A549 treated with CORT108297 at 1 μM for 4 hours (cell line): ENCODE data around the gene SUCLG2. TPM values are rescaled to one million over a fixed set of nuclear protein-coding genes. Genes with fewer than 3 reads are reported as not detected.

Source experiments
- total RNA-seq: library from RNA; stranded (reverse); fragments of 200-300 nt; extraction: Qiagen RNA extraction; gene quantifications from 5 replicates; pipeline ENCODE4 v1.2.3, GENCODE V29; 2022

SUCLG2 gene, protein sequence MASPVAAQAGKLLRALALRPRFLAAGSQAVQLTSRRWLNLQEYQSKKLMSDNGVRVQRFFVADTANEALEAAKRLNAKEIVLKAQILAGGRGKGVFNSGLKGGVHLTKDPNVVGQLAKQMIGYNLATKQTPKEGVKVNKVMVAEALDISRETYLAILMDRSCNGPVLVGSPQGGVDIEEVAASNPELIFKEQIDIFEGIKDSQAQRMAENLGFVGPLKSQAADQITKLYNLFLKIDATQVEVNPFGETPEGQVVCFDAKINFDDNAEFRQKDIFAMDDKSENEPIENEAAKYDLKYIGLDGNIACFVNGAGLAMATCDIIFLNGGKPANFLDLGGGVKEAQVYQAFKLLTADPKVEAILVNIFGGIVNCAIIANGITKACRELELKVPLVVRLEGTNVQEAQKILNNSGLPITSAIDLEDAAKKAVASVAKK
- 32.7 to 47.4 TPM (median 37.9 TPM) in 5 replicates for total RNA-seq

DNA sequence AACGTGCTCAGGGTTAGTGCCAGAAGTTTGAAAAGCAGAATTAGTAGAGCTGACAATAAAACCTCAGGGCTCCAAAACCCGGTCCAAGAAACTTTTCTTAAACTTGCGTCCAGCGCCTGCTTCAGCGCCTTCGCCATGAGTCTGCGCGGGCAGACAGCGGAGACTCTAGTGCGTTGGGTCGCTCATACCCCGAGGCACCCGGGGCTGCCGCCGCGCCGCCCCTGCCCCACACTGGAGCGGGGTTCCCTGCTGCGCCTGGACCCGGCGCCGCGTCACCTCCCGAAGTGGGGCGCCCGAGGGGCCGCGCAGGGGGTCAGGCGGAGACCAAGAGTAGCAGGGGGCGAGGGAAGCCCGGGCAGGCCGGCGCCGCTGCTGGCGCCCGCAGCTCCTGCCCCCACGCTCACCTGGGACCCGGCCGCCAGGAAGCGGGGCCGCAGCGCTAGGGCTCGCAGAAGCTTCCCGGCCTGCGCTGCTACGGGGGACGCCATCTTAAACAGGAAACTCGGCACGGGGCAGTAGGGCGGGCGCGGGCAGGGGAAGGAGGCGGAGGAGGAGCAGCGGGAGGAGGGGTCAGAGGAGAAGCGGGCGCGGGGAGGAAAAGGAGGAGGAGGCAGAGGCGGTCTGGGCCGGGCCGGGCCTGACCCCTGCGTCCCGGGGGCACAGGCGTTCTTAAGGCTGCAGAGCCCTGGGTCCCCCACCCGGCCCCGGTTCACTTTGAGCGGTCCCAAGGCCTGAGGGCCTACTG lies at the start of gene SUCLG2:
TSS of gene SUCLG2 (minus strand) at position 514 of the 745 bp plus-strand sequence. CDS start at position 488, 26 bp downstream.

